Activated CD8-positive, alpha-beta memory T cell treated with anti-CD3 and anti-CD28 coated beads for 24 hours (primary cell): Measurements from ENCODE around the gene P4HA1.

ENCODE experiments used
- DNase-seq: peaks from one replicate; pipeline ENCODE4 v3.0.0-alpha.2; 2020

The P4HA1 gene

GRCh38 chr10:72976886-72977285, 119.8 kb downstream of the P4HA1 start:
- DNase-seq = no peak
